ENCODE results near the gene MYO19.

The MYO19 gene

DNA sequence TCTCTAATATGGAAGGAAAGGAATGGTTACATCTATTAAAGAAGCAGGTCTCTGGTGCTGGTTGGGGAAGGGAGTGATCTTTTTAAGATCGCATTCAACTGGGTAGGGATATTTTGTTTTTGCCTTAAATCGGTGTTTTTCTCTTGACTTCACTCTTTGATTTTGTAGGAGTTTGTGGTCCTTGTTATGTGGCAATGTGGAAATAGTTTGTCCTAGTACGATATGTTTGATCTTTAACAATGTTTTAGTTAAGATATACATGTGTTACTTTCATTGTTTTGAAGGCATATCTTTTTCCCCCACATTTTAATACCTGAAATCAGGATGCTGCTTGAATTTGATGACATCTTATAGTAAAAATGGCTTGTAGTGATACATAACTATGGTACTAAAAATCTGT lies 18.8 kb upstream of the MYO19 start:
- TF ChIP-seq, protein P1, sequence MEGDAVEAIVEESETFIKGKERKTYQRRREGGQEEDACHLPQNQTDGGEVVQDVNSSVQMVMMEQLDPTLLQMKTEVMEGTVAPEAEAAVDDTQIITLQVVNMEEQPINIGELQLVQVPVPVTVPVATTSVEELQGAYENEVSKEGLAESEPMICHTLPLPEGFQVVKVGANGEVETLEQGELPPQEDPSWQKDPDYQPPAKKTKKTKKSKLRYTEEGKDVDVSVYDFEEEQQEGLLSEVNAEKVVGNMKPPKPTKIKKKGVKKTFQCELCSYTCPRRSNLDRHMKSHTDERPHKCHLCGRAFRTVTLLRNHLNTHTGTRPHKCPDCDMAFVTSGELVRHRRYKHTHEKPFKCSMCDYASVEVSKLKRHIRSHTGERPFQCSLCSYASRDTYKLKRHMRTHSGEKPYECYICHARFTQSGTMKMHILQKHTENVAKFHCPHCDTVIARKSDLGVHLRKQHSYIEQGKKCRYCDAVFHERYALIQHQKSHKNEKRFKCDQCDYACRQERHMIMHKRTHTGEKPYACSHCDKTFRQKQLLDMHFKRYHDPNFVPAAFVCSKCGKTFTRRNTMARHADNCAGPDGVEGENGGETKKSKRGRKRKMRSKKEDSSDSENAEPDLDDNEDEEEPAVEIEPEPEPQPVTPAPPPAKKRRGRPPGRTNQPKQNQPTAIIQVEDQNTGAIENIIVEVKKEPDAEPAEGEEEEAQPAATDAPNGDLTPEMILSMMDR (conservative IDR thresholded peaks at IDR 0.05; ENCODE audit: low read depth), result no peak
- ChIA-PET POLR2A (ENCODE audit: low non-redundant PET) (no interaction called here), CTCF (no interaction called here)
- no peak overlapping the region for H3K27ac ChIP-seq
- DNase-seq (ENCODE audit: low spot score), result no peak

DNA sequence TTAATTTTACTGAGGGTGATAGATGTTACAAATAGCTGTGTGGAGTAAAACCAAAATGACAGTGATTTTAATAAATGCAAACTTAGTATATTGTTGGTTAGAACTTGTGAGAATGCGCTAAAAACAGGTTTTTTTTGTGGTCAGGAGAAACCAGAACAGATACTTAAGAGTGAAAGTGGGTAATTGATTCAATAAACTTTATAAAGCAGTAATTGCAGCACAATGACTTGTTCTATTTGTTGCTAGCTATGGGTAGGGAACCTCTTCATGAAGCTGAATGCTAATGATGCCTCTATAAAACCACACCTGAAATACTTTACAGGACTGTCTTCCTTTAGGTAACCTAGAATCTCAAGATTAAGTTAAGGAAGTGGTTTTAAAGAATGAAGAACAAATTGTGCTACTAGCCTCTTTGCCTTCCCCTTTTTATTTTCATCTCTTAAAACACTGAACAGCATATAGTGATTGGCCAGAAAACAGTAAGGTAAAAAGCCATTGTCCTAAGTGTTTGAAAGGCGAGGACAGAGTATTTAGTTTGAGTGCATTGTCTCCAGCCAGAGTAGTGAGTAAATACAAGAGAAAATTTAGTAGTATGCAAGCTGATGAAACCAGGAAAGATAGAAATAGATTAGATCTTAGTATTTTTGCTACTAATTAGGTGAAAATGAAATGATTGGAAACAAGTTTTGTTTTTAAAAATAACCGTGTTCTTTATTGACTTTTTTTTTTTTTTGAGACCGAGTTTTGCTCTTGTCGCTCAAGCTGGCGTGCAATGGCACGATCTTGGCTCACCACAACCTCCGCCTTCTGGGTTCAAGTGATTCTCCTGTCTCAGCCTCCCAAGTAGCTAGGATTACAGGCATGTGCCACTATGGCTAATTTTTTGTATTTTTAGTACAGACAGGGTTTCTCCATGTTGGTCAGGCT lies 16.1 kb upstream of the MYO19 start:
- ChIA-PET POLR2A (ENCODE audit: low non-redundant PET) (no interaction called here), CTCF (interaction anchor here (0.6 kb wide), 3 partner anchors 15 to 1660 kb away, joined by 3 to 4 read pairs (median 3); no protein-coding TSS in a partner anchor)
- 0 out of 2 replicates have a peak overlapping the region, but pooled peaks have one; percentile 18 for H3K27ac ChIP-seq
- DNase-seq (ENCODE audit: low spot score), result no peak
- TF ChIP-seq, protein P1 (conservative IDR thresholded peaks at IDR 0.05; ENCODE audit: low read depth), result no peak

DNA sequence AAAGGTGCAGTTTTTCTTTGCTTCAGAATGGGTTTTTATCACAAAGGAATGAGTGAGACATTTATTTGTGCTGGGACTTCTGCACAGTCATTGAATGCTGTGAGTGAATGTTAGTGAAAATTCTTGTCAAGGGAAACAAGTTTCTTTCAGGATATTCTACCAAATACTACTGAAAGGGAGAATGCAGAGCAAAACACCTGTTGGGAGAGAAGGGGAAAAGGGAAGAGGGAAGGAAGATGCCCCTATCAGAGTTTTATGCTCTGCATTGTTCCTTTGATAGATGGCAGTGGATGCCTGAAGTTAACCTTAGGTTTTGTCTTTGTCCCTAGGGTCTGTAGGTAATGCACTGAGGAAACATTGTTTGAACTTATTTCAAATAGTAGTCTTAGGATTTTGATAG lies 13.1 kb upstream of the MYO19 start:
- H3K27ac ChIP-seq, result no peak overlapping the region
- ChIA-PET POLR2A (ENCODE audit: low non-redundant PET) (no interaction called here), CTCF (interaction anchor here (0.6 to 0.7 kb wide), 2 partner anchors 125 to 778 kb away, joined by 3 read pairs; no protein-coding TSS in a partner anchor)
- TF ChIP-seq, protein P1 (conservative IDR thresholded peaks at IDR 0.05; ENCODE audit: low read depth), result no peak
- no peak for DNase-seq (ENCODE audit: low spot score)

DNA sequence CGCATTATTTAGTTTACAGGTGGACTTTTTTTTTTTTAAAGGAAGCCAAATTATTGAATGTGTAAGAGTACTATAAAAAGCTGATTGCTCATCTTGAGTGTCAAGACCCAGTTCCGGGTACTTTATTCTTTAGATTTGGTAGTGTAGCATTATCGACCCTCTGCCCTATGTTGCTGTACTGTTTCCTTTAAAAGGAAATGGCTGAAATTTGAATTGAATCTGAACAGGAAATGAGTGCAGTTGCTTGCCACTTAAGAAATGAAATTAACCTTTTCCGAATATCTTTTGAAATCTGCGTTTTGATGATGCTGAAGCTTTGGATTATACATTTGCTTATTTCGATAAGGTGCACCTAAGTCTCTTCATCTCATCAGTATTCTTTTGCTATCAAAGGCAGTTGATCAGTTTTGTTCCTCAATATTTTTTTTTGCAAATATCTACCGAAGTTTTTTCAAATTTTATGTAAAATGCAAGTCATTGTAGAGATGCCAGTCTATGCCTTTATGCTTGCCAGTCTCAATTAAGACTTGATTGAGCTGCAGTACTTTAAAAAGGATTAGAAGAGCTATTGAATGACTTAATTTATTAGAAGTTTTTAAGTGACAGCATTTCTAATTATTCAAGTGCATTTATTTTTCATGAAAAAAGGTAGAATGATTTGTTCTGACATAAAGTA lies 11.9 kb upstream of the MYO19 start:
- ChIA-PET POLR2A (ENCODE audit: low non-redundant PET) (interaction anchor here (0.5 kb wide), 1 partner anchor 12 kb away, joined by 3 read pairs; no protein-coding TSS in a partner anchor), CTCF (no interaction called here)
- TF ChIP-seq, protein P1 (conservative IDR thresholded peaks at IDR 0.05; ENCODE audit: low read depth), result no peak
- peak overlapping the region; percentile 98; the same call in 1 of the 2 replicates for H3K27ac ChIP-seq
- DNase-seq (ENCODE audit: low spot score), result no peak

DNA sequence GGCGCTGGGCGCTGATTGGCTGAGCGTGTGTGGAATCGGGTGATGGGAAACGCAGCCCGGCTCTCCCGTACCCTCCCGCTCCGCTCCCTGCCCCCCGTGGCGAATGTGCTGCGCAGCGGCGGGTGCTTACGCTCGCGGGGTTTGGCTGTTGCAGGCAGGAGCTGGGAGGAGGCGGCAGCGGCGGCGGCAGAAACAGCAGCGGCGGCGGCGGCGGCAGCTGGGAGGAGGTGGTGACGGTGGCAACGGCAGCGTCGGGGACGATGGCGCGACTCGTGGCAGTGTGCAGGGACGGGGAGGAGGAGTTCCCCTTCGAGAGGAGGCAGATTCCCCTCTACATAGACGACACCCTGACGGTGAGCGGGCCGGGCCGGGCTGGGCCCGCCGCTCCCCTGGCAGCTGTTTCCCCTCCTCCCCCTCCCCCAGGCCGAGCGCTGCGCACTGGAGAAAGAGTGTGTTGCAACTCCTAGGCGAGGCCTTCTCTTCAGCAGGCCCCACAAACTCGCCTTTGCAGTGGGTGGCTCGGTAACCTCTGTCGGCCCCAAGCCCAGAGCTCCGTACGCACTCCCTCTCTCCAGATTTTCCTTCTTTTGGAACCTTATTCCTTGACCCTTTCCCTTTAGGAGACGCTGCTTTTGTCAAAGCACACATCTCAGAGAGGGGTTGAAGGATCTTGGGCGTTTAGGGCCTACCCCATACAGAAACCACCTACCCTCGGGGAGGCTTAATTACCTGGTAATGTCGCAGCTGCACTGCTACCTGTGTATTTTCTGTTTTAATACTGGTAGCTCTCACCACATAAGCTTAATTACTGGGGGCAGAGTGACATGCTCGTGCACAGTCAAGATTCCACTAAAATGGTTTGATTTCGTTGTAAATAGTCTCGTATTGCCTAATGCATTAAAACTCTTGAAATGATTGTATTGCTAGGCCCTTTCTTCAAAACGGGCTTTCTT lies 11.1 kb upstream of the MYO19 start:
- TF ChIP-seq, protein P1 (conservative IDR thresholded peaks at IDR 0.05; ENCODE audit: low read depth), result no peak
- H3K27ac ChIP-seq, result peak overlapping the region; percentile 98
- DNase-seq (ENCODE audit: low spot score), result peak; percentile 97
- ChIA-PET POLR2A (ENCODE audit: low non-redundant PET) (interaction anchor here (0.5 to 1.9 kb wide), 3 partner anchors 11 to 12 kb away, joined by 3 to 7 read pairs (median 4); partner anchors contain the start of genes MYO19 and PIGW), CTCF (no interaction called here)
